ENCODE measurements around the gene GPATCH1.
"Not testable (repeated sequence)": the region's sequence is repeated elsewhere in the genome, so short reads cannot be mapped to it uniquely, and the experiment has no call there.

DNA sequence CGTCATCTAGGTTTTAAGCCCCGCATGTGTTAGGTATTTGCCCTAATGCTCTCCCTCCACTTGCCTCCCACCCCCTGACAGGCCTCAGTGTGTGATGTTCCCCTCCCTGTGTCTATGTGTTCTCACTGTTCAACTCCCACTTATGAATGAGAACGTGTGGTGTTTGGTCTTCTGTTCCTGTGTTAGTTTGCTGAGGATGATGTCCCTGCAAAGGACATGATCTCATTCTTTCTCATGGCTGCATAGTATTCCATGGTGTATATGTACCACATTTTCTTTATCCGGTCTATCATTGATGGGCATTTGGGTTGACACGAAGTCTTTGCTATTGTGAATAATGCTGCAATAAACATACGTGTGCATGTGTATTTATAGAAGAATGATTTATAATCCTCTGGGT lies 73.3 kb downstream of the GPATCH1 start:
- TF ChIP-seq CTCF (IDR thresholded peaks at IDR 0.05; ENCODE audit: low read depth, low read length, missing input control); RXRA (IDR thresholded peaks at IDR 0.05); TAF1 (conservative IDR thresholded peaks at IDR 0.05); NR2F2 (IDR thresholded peaks at IDR 0.05); EGR1 (IDR thresholded peaks at IDR 0.05; ENCODE audit: low read depth in 2 of 2); YY1 (IDR thresholded peaks at IDR 0.05); RAD21 (IDR thresholded peaks at IDR 0.05); SP1 (IDR thresholded peaks at IDR 0.05); ATF3 (IDR thresholded peaks at IDR 0.05): not testable (repeated sequence)
- TF ChIP-seq, protein P1, sequence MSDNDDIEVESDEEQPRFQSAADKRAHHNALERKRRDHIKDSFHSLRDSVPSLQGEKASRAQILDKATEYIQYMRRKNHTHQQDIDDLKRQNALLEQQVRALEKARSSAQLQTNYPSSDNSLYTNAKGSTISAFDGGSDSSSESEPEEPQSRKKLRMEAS (IDR thresholded peaks at IDR 0.05) = not testable (repeated sequence)
- TF ChIP-seq, protein P2, sequence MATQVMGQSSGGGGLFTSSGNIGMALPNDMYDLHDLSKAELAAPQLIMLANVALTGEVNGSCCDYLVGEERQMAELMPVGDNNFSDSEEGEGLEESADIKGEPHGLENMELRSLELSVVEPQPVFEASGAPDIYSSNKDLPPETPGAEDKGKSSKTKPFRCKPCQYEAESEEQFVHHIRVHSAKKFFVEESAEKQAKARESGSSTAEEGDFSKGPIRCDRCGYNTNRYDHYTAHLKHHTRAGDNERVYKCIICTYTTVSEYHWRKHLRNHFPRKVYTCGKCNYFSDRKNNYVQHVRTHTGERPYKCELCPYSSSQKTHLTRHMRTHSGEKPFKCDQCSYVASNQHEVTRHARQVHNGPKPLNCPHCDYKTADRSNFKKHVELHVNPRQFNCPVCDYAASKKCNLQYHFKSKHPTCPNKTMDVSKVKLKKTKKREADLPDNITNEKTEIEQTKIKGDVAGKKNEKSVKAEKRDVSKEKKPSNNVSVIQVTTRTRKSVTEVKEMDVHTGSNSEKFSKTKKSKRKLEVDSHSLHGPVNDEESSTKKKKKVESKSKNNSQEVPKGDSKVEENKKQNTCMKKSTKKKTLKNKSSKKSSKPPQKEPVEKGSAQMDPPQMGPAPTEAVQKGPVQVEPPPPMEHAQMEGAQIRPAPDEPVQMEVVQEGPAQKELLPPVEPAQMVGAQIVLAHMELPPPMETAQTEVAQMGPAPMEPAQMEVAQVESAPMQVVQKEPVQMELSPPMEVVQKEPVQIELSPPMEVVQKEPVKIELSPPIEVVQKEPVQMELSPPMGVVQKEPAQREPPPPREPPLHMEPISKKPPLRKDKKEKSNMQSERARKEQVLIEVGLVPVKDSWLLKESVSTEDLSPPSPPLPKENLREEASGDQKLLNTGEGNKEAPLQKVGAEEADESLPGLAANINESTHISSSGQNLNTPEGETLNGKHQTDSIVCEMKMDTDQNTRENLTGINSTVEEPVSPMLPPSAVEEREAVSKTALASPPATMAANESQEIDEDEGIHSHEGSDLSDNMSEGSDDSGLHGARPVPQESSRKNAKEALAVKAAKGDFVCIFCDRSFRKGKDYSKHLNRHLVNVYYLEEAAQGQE (IDR thresholded peaks at IDR 0.05) = not testable (repeated sequence)
- TF ChIP-seq, protein P3, sequence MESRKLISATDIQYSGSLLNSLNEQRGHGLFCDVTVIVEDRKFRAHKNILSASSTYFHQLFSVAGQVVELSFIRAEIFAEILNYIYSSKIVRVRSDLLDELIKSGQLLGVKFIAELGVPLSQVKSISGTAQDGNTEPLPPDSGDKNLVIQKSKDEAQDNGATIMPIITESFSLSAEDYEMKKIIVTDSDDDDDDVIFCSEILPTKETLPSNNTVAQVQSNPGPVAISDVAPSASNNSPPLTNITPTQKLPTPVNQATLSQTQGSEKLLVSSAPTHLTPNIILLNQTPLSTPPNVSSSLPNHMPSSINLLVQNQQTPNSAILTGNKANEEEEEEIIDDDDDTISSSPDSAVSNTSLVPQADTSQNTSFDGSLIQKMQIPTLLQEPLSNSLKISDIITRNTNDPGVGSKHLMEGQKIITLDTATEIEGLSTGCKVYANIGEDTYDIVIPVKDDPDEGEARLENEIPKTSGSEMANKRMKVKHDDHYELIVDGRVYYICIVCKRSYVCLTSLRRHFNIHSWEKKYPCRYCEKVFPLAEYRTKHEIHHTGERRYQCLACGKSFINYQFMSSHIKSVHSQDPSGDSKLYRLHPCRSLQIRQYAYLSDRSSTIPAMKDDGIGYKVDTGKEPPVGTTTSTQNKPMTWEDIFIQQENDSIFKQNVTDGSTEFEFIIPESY (IDR thresholded peaks at IDR 0.05) = not testable (repeated sequence)
